Astrocyte of the cerebellum (primary cell): Measurements from ENCODE around the gene CGRRF1.

ENCODE experiments used
- DNase-seq: peaks from one replicate; pipeline ENCODE4 v3.0.0-alpha.2; 2011; ENCODE audit warnings: low read depth
- H3K4me3 ChIP-seq: 2 replicates; pipeline ENCODE4 v1.5.1; 2011; ENCODE audit warnings: mild to moderate bottlenecking, low read depth, low read length, moderate library complexity
- in situ Hi-C: cut with HindIII; loops from 2 replicates; pipeline ENCODE4 v1.10.0; 2017; ENCODE audit warnings: low sequenced_read_pairs
- TF ChIP-seq, protein P1 (sequence below): IDR thresholded peaks from 2 replicates; pipeline ENCODE4 v1.5.1; 2012; ENCODE audit warnings: low read length, low read depth, moderate library complexity, mild to moderate bottlenecking; ENCODE audit errors: missing control alignments

The CGRRF1 gene

DNA sequence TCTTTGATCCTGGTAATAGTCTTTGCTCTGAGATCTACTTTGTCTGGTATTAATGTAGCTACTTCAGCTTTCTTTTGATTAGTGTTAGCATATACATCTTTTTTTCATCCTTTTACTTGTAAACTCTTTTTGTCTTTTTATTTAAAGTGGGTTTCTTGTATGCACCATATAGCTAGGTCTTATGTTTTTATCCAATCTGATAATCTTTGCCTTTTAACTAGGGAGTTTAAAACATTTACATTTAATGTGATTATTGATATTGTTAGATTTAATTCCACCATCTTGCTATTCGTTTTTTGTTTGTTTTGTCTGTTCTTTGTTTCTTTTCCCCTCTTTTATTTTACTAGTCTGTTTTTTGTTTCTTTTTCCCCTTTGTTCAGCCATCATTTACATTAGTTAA, 6.0 kb downstream of the CGRRF1 start:
- TF ChIP-seq, protein P1, sequence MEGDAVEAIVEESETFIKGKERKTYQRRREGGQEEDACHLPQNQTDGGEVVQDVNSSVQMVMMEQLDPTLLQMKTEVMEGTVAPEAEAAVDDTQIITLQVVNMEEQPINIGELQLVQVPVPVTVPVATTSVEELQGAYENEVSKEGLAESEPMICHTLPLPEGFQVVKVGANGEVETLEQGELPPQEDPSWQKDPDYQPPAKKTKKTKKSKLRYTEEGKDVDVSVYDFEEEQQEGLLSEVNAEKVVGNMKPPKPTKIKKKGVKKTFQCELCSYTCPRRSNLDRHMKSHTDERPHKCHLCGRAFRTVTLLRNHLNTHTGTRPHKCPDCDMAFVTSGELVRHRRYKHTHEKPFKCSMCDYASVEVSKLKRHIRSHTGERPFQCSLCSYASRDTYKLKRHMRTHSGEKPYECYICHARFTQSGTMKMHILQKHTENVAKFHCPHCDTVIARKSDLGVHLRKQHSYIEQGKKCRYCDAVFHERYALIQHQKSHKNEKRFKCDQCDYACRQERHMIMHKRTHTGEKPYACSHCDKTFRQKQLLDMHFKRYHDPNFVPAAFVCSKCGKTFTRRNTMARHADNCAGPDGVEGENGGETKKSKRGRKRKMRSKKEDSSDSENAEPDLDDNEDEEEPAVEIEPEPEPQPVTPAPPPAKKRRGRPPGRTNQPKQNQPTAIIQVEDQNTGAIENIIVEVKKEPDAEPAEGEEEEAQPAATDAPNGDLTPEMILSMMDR = no peak
- in situ Hi-C loops = no loop called here
- H3K4me3 ChIP-seq = no peak overlapping the region
- DNase-seq = no peak

GRCh38 chr14:54516709-54517108, 7.0 kb downstream of the CGRRF1 start:
- TF ChIP-seq, protein P1 = no peak
- DNase-seq = no peak

GRCh38 chr14:54524410-54524809, 14.7 kb downstream of the CGRRF1 start:
- in situ Hi-C loops = no loop called here
- no peak for DNase-seq
- H3K4me3 ChIP-seq = no peak overlapping the region
- TF ChIP-seq, protein P1 = no peak

More at GRCh38 chr14:54516709-54517108, 7.0 kb downstream of the CGRRF1 start:
- H3K4me3 ChIP-seq = no peak overlapping the region
- in situ Hi-C loops = no loop called here

GRCh38 chr14:54528973-54529372, 19.3 kb downstream of the CGRRF1 start:
- DNase-seq = no peak
- TF ChIP-seq, protein P1 = no peak
- no peak overlapping the region for H3K4me3 ChIP-seq
- in situ Hi-C loops = no loop called here

DNA sequence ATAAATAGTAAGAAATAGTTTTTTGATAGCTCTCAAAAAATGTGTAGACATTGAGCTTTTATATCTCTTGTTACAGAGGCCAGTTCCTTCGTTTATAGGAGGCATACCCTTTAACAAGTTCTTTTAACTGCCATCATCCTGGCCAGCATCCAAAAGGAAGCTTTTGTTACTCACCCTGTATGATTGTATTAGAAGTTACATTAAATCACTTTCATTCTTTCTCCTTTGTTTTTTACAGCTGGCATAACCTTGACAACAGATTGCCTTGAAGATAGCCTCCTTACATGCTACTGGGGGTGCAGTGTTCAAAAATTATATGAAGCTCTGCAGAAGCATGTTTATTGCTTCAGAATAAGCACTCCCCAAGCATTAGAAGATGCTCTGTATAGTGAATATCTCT, 20.1 kb downstream of the CGRRF1 start:
- H3K4me3 ChIP-seq = no peak overlapping the region
- peak; percentile 15 for DNase-seq
- TF ChIP-seq, protein P1 = no peak
- in situ Hi-C loops = no loop called here

DNA sequence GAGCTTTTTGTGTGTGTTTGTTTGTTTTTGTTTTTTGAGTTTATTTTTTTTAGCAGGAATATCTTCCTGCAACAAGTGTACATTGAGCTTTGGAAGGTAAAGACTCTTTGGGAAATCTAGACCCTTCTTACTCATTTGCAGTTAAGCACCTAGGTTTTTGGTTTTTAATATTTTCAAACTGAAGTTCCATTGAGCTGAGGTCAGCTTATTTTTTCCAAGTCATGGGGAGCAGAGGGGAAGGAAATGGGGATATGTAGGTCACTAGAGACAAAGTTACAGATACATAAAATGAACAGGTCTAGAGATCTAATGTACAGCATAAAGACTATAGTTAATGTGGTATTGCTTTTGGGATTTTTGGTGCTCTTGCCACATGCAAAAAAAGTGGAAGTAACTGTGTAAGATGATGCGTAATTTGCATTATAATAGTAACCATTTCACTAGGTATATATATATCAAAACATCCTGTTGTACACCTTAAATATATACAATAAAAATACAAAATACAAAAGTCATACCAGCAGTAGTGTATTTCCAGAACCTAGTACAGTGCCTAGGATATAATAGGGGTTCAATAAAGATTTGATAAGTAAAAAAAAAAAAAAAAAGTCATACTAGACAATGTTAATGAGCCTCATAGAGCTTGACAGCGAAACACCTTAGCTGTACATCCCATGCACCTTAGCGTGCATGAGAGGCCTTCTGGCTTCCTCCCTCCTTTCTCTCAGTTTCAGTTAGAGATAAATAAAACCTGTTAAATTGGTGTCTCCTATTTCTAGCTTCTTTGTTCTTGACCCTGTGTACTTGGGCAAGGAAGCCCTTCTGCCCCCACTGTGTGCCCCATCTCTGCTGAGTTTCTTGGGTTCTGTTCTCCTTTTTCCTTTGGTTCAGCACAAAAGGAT, 22.7 kb downstream of the CGRRF1 start:
- in situ Hi-C loops = no loop called here
- TF ChIP-seq, protein P1 = no peak
- DNase-seq = no peak

More for the DNA sequence above, 22.7 kb downstream of the CGRRF1 start:
- no peak overlapping the region for H3K4me3 ChIP-seq
